Lung (tissue), 12 donors: ENCODE data around the gene CKB. TPM values are rescaled to one million over a fixed set of nuclear protein-coding genes. Genes with fewer than 3 reads are reported as not detected.

Experiments
- ATAC-seq: fragments of 200-7000 bp; cut with Tn5 transposase; one replicate; pipeline ENCODE4 v1.9.1; 2020; ENCODE audit warnings: moderate number of reproducible peaks; ENCODE audit not compliant: insufficient read depth, low FRiP score
- DNase-seq, 3 donors: peaks; one replicate each; pipeline ENCODE4 v3.0.0-alpha.2; 2013 to 2017
- H3K27ac ChIP-seq, 2 donors: one replicate each; pipeline ENCODE4 v1.5.1; 2013; ENCODE audit warnings: mild to moderate bottlenecking in 2 of 2, moderate library complexity in 2 of 2, control low read depth in 1 of 2, inconsistent platforms in 1 of 2, low read depth in 1 of 2, low read length in 1 of 2
- H3K27me3 ChIP-seq, 3 donors: one replicate each; pipeline ENCODE4 v1.5.1; 2013; ENCODE audit warnings: low read length in 2 of 3; ENCODE audit not compliant: control insufficient read depth in 3 of 3, insufficient read depth in 3 of 3
- H3K36me3 ChIP-seq, 4 donors: one replicate each; pipeline ENCODE4 v1.5.1; 2013; ENCODE audit warnings: low read length in 4 of 4, mild to moderate bottlenecking in 1 of 4, moderate library complexity in 1 of 4; ENCODE audit not compliant: control insufficient read depth in 4 of 4, insufficient read depth in 4 of 4
- H3K4me1 ChIP-seq, 5 donors: one replicate each; pipeline ENCODE4 v1.5.1; 2013; ENCODE audit warnings: low read length in 5 of 5, mild to moderate bottlenecking in 2 of 5, moderate library complexity in 1 of 5; ENCODE audit not compliant: control insufficient read depth in 5 of 5, insufficient read depth in 5 of 5
- H3K4me3 ChIP-seq: one replicate; pipeline ENCODE4 v1.5.1; 2013; ENCODE audit warnings: mild to moderate bottlenecking, control low read depth, moderate library complexity
- H3K9ac ChIP-seq, 2 donors: one replicate each; pipeline ENCODE4 v1.5.1; 2013; ENCODE audit warnings: low read length in 2 of 2, control low read depth in 1 of 2; ENCODE audit not compliant: insufficient read depth in 1 of 2
- H3K9me3 ChIP-seq, 4 donors: one replicate each; pipeline ENCODE4 v1.5.1; 2013; ENCODE audit warnings: low read length in 3 of 4, mild to moderate bottlenecking in 1 of 4, moderate library complexity in 1 of 4; ENCODE audit not compliant: control insufficient read depth in 4 of 4, insufficient read depth in 3 of 4
- WGBS, 2 donors: extraction: QIAGEN DNeasy Blood & Tissue Kit; methylation state at CpG; one replicate each; pipeline ENCODE4 v1.1.7; 2013; 5-methylcytosine and 5-hydroxymethylcytosine counted together
- polyA plus RNA-seq, 2 donors: library from polyadenylated mRNA; stranded (reverse); fragments of 200-250 nt; gene quantifications; one replicate each; pipeline ENCODE4 v1.2.1, GENCODE V29; 2013
- total RNA-seq, 2 donors: library from RNA; depleted of rRNA in 1 of 2; stranded (reverse); fragments of >200 nt in 1 of 2; gene quantifications; one replicate each; pipeline ENCODE4 v1.2.1, GENCODE V29; 2014 to 2021
- TF ChIP-seq, protein P1 (sequence below): IDR thresholded peaks from 2 replicates; pipeline ENCODE4 v1.5.1; 2012; ENCODE audit warnings: mild to moderate bottlenecking; ENCODE audit errors: control extremely low read depth, extremely low read depth
- donor health status: control.
- donor health status: control.
- donor health status: Bipolar disorder and iron deficiency.
- donor health status: healthy.
- donor health status: DM: yes; HTN: yes; CAD: no.

CKB gene
- total and polyA plus RNA-seq, 4 donors: 111 to 356 (median 277) TPM

DNA sequence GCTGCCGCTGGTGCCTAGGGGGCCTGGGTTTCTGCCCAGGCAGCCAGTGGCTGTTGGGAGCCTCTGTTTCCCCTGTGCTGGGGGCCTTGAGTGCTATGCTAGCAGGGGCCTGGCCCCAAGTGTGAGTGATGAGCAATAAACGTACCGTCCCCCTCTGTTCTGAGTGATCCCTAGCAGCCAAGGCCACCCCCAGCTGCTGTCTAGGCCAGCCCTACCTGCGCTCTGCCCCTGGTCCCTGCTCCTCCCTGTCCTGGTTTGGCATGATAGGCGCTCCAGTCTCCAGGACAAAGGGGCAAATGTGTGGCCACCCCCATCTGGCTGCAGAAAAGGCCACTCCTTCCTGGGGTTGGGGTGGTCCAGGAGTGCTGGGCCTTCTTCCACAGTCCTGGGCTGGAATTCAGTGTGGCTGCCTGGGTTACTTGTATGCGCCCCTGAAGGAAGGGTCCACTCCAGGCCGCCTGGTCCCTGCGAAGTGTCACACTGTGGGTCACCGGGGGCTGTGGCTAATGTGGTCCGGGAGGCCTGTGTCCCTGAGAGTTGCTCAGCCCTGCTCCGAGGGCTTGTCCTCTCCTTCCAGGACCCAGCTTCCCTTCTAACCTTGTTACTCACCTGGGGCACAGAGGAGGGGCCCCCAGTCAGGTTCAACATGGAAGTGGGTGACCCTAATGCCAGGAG lies 13.4 kb upstream of the CKB start:
- no peak overlapping the region for H3K9ac ChIP-seq
- no peaks in the 10 kb centered on the region for H3K27me3 ChIP-seq
- peaks cover 0 to 45% (median 3%) of the 10 kb centered on the region in 4 donors for H3K36me3 ChIP-seq
- no peak overlapping the region for H3K4me3 ChIP-seq
- H3K27ac ChIP-seq: no peak overlapping the region
- H3K4me1 ChIP-seq: peaks cover 4 to 17% (median 10%) of the 10 kb centered on the region in 5 donors
- no peaks in the 10 kb centered on the region for H3K9me3 ChIP-seq
- TF ChIP-seq, protein P1, sequence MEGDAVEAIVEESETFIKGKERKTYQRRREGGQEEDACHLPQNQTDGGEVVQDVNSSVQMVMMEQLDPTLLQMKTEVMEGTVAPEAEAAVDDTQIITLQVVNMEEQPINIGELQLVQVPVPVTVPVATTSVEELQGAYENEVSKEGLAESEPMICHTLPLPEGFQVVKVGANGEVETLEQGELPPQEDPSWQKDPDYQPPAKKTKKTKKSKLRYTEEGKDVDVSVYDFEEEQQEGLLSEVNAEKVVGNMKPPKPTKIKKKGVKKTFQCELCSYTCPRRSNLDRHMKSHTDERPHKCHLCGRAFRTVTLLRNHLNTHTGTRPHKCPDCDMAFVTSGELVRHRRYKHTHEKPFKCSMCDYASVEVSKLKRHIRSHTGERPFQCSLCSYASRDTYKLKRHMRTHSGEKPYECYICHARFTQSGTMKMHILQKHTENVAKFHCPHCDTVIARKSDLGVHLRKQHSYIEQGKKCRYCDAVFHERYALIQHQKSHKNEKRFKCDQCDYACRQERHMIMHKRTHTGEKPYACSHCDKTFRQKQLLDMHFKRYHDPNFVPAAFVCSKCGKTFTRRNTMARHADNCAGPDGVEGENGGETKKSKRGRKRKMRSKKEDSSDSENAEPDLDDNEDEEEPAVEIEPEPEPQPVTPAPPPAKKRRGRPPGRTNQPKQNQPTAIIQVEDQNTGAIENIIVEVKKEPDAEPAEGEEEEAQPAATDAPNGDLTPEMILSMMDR: no peak
- WGBS, 2 donors: 90 to 93% methylated on average over 11 of the region's 11 CpGs
- DNase-seq (no peak), ATAC-seq (no peak)

DNA sequence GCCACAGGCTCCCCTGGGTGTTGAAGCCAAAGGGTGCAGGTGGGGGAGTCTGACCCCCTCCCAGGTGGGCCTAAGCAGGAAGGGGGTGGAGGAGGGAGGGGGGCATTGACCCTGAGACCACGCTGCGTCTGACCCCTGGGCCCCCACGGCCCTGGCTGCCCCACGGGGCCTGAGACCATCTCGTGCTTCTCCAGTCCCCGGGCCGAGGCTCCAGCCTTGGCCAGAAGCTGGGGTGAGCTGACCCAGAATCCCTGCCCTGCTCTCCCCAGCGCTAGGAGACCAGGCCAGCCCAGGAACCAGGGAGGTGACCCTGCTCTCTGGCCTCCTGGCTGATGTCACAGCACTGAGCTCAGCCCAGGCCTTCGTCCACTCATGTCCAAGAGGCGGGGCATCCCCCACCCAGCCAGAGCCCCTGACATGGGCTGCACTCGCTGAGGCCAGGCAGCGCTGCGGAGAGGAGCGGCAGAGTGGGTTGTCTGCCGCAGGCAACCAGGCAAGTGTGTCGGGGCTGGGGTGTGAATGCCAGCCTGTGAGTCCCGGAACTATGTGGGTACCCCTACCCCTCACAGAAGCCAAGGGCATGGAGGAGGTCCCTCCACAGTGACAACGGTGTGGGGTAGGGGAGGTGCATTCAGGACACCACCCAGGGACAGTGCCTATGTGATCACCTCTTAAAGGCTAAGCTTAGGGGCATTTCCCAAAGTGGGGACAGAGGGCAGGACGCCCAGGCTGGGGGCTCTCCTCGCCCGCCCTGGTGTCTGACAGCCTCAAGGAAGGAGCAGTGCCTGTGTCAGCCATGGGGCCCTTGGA lies 12.7 kb upstream of the CKB start:
- Histone ChIP-seq H3K4me3 (no peak overlapping the region), H3K4me1 (peaks cover 2 to 12% (median 4%) of the 10 kb centered on the region in 5 donors), H3K27ac (no peak overlapping the region), H3K27me3 (no peaks in the 10 kb centered on the region), H3K9ac (no peak overlapping the region), H3K9me3 (no peaks in the 10 kb centered on the region), H3K36me3 (peaks cover 0 to 45% (median 3%) of the 10 kb centered on the region in 4 donors)
- 87 to 94% methylated on average over 21 of the region's 21 CpGs for WGBS, 2 donors
- no peak for DNase-seq
- ATAC-seq: no peak
- TF ChIP-seq, protein P1: no peak

DNA sequence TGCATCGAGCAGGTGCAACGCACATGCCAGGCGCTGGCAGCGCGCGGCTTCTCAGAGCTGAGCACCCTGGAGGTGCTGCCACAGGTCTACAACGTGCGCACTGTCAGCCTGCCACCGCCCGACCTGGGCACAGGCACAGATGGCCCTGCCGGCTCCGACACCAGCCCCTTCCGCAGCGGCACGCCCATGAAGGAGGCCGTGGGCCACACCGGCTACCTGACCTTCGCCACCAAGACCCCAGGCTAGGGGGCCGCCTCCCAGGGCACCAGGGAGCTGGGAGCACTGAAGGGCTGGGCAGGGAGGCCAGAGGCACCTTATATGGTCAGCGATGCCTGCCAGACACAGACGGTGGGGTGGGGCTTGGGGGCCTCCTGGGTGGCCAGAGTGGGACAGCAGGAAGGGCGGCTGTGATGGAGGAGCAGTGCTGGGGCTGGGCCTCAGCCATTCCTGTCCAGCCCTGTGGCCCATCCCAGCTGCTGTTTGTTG lies 12.0 kb upstream of the CKB start:
- H3K27me3 ChIP-seq: no peaks in the 10 kb centered on the region
- H3K27ac ChIP-seq: no peak overlapping the region
- peaks cover 0 to 19% (median 6%) of the 10 kb centered on the region in 5 donors for H3K4me1 ChIP-seq
- no peak overlapping the region for H3K9ac ChIP-seq
- peaks cover 0 to 48% (median 3%) of the 10 kb centered on the region in 4 donors for H3K36me3 ChIP-seq
- no peak for ATAC-seq
- no peak for DNase-seq
- no peak overlapping the region for H3K4me3 ChIP-seq
- 91 to 94% methylated on average over 22 of the region's 22 CpGs for WGBS, 2 donors
- TF ChIP-seq, protein P1: no peak
- no peaks in the 10 kb centered on the region for H3K9me3 ChIP-seq
